HuH-7 (cell line): ENCODE results near the gene ARMH1.

Source experiments
- DNase-seq: peaks from one replicate; pipeline ENCODE4 v3.0.0; 2011; ENCODE audit warnings: low spot score

The ARMH1 gene

DNA sequence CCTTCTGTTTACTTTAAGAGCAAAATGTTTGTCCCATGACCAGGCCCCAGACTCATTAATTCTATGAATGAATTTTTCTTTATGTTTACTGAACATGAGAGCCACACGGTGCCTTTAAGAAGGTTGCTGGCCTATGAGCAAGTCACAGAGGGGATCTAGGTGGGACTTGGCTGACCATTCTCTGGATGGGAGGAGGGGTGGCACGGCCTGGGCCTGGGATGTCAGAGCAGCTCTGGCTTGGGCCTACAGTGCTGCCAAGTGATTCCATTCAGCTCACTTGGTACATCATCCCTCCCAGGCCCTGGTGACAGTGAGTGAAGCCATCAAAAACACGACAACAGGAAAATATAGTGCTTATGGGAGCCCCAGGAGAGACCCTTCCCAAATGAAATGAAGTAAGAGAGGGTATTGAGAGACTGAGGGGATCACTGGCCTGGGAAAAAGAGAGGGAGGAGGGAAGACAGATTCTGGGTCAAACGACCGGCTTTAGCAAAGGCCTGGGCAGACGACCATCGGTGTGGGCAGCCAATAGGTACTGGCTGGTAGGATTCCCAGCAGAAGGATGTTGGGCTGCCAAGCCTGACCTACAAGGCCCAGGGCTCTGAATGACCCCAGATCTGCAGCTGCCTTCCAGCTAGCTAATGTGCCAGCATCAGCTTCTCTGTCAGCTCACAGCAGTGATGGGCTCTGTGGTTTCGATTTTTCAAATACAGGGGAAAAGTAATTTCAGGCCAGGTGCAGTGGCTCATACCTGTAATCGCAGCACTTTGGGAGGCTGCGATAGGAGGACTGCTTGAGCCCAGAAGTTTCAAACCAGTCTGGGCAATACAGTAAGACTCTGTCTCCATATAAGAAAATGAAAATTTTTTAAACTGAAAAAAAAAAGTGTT, 3.5 kb upstream of the ARMH1 start:
- no peak for DNase-seq

- DNase-seq = no peak
Observed at GRCh38 chr1:44672254-44672955, 2.1 kb upstream of the ARMH1 start.

- no peak for DNase-seq
Observed at GRCh38 chr1:44672961-44673674, 1.4 kb upstream of the ARMH1 start.

DNA sequence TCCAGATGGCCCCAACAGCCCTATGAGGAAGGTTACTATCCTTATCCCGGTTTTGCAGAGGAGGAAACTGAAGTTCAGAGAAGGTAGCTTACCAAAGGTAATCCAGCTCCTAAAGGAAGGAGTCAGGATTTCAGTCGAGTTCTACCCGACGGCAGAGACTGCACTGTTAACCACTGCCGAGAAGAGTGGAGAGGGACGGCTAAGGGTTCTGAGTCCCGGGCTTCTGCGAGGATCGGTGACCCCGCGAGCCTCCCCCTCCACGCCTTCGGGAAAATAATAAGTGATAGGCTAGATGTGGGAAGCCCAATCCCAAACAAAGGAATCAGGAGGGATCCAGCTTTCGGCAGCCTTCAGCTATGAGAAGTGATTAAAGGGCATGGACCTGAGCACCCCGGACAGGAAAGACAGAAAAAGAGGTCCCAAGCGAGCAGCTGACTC, 820 bp upstream of the ARMH1 start:
- no peak for DNase-seq

DNA sequence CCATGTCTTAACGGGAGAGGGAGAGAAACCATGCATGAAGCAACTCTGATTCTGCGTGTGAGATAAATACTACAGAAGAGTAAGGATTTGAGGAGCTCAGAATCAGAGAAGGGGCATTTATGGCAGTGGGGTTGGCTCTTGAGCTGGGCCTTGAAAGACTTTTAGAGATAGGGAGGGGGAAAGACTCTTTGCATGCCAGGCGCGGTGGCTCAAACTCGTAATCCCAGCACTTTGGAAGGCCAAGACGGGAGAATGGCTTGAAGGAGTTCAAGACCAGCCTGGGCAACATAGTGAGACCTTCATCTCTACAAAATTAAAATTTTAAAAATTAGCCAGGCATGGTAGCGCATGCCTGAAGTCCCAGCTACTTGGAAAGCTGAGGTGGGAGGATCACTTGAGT, 672 bp downstream of the ARMH1 start:
- DNase-seq = no peak

DNA sequence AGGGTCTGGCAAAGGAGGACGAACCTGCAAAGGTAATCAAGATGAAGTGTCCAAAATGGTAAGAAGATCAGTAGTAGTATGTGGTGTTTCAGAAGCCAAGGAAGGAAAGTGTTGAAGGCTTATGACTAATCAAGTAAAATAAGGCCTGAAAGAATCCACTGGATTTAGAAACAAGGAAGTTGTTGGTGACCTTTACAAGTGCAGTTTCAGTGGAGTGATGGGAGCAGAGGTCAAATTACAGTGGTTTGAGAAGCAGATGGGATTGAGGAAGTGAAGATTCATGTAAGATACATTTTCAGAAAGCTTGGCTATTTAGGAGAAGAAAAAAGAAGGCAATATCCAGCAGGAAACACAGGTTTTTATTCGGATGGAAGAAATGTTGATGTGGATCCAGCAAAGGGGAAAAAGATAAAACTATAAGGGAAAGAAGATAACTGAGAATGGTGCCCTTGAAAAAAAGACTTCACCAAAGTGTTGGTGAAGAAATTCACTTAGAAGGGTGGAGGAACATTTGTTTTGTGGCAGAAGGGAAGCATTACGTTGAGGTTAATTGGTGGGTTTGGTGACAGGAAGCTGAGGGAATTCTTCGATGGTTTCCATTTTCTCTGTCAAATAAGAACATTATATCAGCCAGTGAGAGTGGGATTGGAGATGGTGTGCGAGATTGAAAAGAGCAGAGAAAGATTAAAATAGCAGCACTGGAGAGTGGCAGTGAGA, 2.1 kb downstream of the ARMH1 start:
- no peak for DNase-seq

GRCh38 chr1:44677201-44677766, 2.8 kb downstream of the ARMH1 start:
- DNase-seq = peak; percentile 59

DNA sequence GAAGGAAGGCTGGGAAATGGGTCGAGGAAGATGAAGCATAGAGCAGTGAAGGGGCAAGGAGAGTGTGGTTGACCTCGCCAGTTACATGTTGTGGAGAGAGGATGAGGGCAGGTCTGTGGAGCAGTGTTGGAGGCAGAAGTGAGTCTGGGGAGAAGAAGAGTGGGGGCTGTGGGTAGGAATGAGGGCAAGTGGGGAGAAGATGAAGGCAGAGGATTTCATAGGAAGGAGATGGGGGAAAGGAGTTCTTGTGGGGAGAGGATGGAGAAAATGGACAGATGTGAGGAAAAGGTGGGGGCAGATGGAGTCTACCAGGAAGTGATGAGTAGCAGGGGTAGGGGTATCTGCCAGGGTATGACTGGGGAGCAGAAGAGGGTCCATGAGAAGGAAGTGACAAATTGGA, 3.6 kb downstream of the ARMH1 start:
- DNase-seq = no peak

DNA sequence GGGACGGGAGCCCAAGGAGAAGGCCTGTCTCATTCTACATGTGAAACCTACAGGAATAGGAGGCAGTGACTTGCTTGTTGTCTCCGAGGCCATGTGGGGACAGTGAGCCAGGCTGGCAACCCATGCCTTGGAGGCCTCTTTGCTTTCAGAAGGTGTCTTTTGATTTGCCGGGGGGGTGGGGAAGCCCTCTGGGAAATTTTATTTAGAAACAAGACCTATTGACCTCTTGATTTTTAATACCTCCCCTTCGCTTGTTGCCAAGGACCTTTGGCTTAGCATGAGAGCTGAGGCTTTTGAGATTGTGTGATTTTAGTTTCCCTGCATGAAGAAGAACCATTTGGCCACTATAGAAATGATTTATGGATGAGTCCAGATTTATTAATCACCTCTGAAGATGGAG, 4.1 kb downstream of the ARMH1 start:
- no peak for DNase-seq

DNA sequence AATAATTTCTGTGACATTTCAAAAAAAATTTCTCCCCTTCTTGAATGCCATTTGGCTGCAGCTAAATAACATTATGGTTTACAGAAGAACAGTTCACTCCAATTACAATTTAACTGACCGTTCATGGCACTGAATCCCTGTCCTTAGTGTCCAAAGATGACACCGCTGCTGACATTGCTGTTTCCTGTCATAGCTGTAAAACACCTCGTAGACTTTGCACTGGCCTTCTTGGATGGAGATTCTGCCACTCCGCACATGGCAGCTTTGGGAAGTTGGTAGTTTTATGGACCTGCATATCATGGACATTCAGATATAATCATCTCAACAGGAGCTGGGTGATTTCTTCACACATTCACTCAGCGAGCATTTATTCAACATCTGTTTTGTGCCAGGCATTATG, 5.0 kb downstream of the ARMH1 start:
- no peak for DNase-seq

GRCh38 chr1:44681905-44682882, 7.7 kb downstream of the ARMH1 start:
- peak; percentile 58 for DNase-seq

GRCh38 chr1:44682883-44683265, 8.4 kb downstream of the ARMH1 start:
- no peak for DNase-seq

DNA sequence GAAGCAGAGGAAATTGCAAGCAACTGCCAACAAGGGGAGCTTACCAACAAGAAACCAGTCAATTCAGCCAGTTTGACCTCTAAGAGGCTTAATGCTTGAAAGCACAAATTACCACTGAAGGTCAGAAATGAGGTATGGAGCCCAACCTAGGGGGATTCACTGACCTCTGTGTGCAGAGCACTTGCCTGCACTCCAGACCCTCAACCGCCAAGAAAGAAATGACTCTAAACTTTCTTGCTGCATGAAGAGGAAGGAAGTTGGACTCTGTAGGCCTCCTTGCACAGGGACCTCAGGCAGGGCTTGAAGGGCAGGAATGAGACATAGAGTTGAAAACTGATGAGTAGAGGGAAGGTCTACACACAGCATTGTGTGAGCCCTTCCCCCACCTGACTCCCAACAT, 10.0 kb downstream of the ARMH1 start:
- no peak for DNase-seq

DNA sequence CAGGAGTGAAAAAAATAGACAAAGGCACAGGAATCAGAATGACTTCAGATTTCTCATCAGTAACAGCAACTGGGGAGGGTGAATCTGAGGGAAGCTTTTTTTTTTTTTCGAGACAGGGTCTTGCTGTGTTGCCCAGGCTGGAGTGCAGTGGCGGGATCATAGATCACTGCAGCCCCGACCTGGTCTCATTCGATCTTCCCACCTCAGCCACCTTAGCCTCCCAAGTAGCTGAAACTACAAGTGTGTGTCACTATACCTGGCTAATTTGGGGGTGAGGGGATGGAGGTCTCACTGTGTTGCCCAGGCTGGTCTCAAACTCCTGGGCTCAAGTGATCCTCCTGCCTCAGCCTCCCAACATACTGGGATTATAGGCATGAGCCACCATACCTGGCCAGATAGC, 10.7 kb downstream of the ARMH1 start:
- DNase-seq = no peak

GRCh38 chr1:44685881-44686280, 11.4 kb downstream of the ARMH1 start:
- no peak for DNase-seq

GRCh38 chr1:44688760-44689446, 14.4 kb downstream of the ARMH1 start:
- DNase-seq = no peak

GRCh38 chr1:44689447-44689765, 14.9 kb downstream of the ARMH1 start:
- no peak for DNase-seq

DNA sequence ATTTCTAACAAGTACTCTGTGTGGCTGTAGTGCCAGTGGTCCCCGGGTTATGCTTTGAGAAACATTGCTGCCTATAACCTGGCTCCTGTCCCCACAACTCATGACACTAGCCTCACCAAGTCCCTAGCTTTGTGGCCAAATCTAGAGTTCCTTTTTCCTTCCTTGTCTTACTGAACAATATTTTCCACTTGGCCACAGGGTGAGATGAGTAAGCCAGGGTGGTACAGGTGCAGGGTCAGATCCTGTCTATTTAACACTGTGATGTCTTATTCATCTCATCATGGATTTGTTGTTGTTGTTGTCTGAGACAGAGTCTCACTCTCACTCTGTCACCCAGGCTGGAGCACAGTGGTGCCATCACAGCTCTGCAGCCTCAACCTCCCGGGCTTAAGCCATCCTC, 18.6 kb downstream of the ARMH1 start:
- no peak for DNase-seq

DNA sequence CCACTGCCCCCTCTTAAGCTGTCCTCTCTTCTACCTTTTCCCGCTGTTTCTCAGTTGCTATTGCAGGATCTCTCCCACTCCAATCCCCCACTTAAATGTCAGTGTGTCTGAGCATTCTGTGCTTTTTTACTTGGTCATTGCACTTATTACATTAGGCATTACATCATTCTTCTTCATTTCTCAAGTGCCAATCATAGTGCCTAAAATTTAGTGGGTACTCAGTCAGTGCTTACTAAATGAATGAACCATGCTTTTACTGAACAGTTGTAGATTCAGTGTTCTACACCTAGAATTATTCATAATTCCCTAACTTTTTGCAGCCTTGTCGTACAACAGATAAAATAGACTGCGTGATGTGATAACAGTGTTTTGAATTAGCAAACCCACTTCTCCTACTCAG, 19.4 kb downstream of the ARMH1 start:
- DNase-seq = no peak

GRCh38 chr1:44694863-44695478, 20.5 kb downstream of the ARMH1 start:
- no peak for DNase-seq
